ENCODE data around the gene E2F3.
"Not testable (repeated sequence)": the region's sequence is repeated elsewhere in the genome, so short reads cannot be mapped to it uniquely, and the experiment has no call there.

Gene E2F3

DNA sequence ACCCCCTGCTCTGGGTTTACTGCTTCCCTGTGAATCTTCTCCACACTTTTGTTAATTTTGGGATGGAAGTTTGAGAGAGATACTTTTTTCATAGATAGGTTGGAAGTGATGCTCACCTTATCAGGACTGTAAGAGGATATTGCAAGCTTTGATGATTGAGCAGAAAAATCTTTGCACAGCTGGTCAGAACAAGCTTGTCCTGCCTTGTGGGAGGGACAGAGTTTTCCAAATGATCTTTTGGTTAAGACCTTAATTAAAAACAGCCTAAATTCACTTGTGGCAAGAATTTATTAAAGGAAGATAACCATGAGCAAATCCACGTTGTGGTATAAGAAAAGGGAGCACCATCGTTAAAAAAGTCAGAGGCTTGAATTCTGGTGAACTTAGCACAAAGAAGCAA lies 32.2 kb downstream of the E2F3 start:
- no peak for DNase-seq (ENCODE audit: low spot score)

DNA sequence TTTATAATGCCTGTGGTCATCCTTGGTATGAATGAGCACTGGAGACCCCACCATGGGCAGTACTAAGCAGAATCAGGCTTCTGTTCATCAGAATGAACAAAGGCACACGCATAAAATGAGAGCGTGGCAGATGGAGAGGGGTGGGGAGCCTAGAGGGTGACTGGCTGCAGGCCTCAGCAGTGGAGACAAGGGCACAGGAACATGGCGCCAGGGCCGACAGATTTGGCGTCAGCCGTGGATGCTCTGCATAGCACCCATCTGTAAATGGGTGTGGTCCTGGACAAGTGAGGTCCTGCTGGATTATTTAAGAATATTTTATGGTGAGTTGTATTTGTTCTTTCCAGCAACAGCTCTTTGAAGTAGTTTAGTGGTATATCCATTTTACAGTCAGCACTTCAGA lies 33.1 kb downstream of the E2F3 start:
- DNase-seq (ENCODE audit: low spot score) = no peak

DNA sequence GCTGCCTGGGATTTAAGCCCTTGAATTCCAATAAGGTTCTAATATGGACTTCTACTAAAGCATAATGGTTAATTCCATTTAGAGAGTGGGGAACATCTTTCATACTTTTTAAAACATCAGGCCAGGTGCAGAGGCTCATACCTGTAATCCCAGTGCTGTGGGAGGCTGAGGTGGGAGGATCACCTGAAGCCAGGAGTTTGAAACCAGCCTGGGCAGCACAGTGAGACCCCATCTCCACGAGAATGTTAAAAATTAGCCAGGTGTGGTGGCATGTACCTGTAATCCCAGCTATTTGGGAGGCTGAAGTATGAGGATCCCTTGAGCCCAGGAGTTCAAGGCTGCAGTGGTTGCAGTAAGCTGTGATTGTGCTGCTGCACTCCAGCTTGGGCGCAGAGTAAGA lies 35.0 kb downstream of the E2F3 start:
- no peak for DNase-seq (ENCODE audit: low spot score)

DNA sequence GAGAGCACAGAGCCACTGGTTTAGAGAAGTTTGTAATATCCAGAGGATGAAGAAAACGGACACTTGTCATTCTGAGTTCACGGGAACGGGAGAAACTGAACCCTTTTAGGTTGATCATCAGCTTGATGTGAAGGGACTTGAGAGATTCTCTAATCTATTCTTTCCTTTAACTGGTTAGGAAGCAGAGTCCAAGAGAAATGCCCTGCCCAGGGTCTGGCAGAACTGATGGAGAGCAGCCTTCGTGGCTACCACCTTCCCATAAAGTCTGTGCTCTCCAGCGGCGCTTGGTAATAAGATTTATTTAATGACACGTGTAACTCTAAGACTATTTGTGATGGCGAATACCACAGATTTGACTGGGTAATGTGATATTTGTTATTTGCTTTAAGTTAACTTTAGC lies 36.0 kb downstream of the E2F3 start:
- DNase-seq (ENCODE audit: low spot score) = no peak

DNA sequence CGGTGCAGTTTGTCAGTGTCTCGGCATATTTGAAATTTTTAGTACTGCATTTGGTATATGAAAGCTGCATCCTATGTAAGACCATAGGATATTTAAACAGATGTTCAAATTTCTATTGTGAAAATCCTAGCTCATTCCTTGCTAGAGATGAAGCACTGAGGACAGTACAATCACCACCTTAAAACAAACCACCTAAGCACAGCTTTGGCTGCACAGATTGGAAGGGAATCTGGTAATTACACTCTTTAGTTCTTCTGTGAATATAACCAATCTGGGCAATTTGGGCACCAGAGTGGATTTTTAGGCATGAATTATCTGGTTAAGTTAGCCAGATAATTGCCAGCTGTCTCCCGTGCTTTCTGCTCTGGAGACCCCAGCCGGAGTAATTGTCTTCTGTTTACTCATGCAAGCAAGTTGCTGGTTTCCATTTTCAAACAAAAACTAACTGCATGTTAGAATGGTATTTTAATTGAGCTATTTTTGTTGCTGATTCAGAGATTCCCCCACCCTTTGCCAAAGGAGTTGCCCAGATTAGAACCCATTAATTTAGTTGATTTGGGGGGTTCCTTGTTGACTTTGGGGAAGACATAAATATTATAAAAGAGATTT lies 36.9 kb downstream of the E2F3 start:
- DNase-seq (ENCODE audit: low spot score) = no peak

DNA sequence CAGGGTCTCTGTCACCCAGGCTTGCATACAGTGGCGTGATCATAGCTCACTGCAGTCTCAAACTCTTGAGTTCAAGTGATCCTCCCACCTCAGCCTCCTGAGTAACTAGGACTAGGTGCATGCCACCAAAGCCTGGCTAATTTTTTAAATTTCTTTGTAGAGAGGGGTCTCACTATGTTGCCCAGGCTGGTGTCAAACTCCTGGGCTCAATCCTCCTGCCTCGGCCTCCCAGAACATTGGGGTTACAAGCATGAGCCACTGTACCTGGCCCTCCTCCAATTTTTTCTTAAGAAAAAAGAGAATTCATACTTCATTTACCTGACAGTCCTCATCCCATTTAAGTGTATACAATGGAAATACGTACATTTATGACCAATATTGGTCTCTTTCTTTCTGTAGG lies 37.9 kb downstream of the E2F3 start:
- DNase-seq (ENCODE audit: low spot score) = no peak

DNA sequence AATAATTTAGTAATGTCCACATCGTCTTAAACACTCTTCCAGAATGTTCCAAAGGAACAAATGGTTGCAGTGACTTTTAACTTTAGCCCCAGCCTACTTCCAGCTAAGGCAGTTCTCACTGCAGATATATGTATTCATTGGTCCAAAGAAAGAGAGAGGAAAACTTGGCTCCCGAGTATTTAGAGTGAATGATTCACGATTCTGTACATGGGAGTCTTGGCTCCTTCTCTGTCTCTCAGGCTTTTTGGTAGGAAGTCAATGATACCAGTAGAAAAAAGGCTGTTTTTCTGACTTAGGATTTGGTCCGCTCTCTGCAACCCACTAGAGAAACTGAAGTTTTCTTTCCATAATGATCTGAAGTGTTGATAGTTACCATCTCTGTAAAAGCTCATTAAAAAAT lies 38.6 kb downstream of the E2F3 start:
- no peak for DNase-seq (ENCODE audit: low spot score)

DNA sequence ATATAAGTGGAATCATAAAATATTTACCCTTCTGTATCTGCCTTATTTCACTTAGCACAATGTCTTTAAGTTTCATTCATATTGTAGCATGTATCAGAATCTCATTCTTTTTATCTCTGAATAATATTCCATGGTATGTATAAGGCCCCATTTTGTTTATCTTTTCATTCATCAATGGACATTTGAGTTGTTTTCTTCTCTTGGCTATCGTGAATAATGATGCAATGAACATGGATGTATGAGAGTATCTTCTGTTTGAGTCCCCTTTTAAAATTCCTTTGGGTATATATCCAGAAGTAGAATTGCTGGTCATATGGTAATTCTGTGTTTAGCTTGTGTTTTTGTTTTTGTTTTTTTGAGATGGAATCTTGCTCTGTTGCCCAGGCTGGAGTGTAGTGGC lies 39.6 kb downstream of the E2F3 start:
- DNase-seq (ENCODE audit: low spot score) = no peak

DNA sequence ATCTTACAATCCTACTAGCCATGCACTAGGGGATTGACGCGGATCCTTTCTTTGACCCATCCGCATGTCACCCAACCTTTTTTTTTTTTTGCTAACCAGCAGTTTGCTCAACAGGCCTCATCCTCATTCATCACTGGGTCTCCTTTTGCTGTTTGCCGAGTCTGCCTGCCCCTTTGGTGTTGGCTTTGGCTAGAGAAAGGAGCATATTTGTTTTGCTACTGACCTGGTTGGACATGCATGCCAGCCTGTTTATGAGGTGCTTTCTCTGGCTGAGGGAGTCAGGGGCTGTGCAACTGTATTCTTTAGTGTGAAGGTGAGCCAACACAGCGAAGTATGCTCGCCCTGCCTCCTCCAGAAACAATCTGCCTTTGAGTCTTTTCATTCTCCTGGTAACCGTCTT lies 40.2 kb downstream of the E2F3 start:
- DNase-seq (ENCODE audit: low spot score) = no peak

DNA sequence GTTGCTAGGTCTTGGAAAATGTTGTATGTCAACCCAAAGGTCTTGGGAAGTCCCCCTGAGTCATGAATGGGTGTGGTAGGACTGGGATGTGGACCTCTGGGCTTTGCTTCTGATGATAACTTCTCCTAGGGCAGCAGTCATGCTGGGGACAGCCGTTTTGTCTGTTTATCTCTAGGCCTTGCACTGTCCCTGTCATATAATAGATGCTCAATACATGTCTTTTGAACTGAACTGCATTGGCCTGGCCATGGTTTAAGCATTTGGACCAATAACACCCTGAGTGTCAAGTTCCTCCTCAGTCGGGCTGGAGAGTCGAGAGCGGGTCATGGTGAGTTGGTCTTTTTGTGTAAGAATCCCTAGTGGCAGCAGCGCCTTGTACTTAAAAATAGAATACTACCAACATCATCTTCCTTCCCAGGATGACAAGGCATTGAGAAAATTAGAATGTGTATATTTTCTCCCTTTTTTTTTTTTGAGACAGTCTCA lies 43.1 kb downstream of the E2F3 start:
- peak; percentile 36 for DNase-seq (ENCODE audit: low spot score)

DNA sequence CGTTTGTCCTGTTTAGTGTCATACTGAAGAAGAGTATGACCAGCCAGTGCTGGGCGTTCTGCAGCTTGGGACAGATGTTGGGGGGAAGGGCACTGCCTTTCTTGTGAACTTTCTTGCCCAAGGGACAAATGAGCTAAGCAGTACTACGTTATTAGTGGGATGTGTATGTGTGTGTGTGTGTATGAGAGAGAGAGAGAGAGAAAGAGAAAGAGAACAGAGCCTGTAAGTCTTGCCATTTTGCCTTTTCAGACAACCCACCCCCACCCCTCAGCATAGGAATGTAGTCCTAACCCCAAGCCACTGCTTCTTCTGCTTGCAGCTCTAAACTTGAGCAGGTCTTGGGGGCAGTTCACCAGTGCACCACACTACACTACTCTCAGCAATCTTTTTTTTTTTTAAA lies 45.5 kb downstream of the E2F3 start:
- no peak for DNase-seq (ENCODE audit: low spot score)

DNA sequence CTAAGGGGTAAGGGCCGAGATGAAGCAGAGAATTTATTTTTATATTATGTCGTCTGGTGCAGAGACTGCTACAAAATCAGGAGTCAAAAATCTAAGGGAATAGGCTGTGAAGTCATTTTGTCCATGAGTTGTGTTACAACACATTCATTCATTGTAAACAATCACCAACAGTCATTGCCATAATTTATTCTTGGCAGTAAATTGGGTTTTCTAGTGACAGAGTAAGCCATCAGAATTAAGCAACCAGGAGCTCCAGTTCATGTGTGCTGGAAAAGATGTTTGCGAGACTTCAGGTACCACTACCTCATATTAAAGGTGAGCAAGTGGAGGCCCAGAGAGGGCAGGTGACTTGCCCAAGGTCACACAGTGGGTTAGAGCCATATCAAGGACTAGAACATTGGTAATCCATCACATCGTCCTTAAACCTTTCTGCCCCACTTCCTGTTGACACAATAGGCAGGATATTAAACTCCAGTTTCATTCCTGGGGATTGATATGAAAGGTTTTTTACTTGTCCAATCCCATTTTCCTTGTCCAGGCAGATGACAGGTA lies 46.0 kb downstream of the E2F3 start:
- no peak for DNase-seq (ENCODE audit: low spot score)

DNA sequence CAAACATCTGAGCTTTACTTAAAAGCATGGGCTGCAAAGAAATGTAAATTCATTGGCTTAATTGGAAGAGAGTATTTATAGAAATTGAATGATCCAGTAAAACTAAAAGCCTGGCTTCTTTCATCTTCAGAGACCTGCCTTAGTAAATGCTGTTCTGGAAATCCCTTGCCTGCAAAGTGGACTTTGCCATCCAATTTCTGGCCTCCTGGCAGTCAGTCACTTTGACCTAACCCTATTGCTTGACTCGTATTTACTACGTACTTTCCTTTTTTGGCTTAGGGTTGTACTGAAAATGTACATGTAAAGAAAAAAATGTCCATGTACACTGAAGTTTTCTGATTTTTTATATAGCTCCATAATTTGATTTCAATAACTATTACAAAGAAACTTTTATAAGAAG lies 47.1 kb downstream of the E2F3 start:
- no peak for DNase-seq (ENCODE audit: low spot score)

DNA sequence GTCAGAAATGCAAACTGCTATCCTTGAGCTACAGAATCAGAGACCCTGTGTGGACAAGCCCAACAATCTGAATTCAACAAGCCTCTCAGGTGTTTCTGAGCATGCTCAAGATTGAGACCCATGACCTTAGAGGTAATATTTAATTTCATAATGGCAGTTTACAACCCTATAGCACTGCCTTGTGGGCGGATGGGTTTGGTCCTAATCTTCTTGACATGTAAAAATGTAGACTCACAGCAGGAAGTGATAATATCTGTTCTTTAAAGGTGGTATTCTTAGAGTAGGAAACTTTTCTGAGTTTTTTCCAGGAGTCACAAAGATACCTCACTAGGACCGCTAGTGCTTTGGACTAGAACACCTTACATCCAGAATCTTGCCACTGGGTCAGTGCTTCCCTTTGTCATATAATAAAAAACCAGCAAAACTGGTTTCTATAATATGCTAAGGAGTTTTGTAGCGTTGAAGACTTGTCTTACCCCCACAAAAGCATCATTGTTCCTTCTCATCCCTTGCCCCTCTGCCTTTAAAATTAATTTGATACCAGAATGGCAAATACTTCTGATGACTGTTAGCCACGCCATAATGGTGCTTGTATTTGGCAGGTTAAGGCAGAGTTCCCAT lies 52.6 kb downstream of the E2F3 start:
- no peak for DNase-seq (ENCODE audit: low spot score)

DNA sequence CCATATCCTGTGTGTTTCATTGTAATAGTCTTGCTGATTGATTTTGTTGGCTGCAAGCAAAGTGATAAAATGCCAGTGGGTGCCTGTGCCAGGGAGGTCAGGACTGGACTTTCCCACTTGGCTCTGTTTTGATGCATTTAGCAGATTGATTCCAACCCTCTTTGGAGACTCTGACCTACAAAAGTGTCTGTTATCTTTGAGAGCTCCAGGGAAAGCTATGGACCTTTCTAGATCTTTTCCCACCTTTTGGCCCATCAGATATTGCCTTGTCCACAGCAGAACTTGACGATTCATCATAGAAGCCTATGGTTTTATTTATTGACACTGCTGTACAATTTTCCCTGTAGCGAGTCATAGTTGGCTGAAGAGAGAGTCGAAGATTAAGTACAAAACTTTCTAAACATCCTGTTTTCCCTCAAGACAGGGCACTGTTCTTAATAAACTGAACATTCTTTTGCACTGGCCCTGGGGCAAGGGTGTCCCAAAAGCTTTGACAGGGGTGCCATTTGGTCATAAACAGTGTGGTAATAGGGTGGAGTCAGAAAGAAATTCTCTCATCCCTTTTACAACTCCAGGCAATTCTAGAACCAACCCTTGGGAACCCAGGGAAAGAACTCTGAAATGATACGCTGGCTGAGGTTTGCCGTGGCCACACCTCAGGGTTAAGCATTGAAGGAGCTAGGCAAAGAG lies 53.7 kb downstream of the E2F3 start:
- peak; percentile 16 for DNase-seq (ENCODE audit: low spot score)

DNA sequence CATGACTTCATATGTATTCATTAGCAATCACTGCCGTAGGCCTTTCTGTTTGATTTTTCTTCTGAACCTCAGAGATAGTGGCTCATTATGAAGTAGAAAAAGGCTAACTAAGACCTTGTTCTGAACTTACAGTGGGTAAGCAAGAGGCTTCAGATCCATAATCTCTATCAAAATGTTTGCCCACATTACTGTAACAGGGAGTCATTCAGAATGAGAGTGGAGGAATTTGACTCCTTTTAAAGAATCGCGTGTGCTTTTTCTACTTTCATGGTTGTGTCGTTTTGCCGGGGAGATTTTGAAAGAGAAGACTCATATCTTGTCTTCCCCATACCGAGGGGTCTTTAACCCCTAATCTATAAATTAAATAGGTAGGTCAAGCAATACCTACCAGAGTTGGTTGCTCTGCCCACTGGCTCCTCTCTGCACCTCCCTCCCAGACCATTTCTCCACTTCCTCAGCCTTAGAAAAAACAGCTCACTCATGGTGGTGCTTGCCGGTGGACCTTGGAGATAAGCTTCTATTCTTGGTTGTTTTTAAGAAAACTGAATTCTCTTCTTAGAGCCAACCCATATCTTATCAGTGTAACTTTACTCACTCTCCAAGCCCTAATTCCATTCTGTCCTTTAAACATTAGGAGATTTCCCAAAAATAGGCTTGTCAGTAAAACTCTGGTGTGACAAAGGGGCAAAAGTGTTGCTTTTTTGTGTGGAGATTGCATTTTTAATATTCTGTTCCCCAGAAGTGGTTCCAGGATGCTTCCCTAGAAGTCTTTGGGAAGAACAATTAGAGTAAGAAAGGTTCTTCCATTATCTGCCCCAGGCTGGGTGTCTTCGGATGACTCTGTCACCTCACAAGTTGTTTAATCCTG lies 56.6 kb downstream of the E2F3 start:
- DNase-seq (ENCODE audit: low spot score) = no peak

DNA sequence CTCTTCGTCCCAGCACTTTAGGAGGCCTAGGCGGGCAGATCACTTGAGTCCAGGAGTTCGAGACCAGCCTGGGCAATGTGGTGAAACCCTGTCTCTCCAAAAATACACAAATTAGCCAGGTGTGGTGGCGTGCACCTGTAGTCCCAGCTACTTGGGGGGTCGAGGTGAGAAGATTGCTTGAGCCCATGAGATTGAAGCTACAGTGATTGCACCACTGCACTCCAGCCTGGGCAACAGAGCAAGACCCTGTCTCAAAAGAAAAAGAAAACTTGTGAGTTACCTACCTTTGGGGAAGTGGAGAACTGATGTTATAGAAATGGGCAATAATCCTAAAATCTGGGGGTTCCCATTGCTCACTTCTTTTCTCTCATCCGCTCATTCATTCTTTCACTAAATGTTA lies 58.0 kb downstream of the E2F3 start:
- DNase-seq (ENCODE audit: low spot score) = no peak

DNA sequence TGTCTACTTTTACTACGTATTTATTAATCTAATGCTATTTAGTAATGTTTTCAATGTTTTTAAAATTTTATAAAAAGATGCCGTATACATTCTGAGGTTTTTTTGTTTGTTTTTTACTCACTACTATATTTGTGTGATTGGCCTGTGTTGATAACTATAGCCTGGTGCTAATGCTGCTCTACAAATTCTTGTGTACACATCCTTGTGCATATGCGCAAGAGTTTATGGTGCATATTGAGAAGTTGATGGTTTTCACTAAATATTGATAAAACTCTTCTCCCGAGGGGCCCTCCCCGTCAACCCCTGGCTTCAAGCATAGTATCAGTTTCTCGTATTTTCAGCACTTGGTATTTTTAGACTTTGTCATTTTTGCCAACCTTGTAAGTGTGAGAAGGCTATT lies 59.9 kb downstream of the E2F3 start:
- no peak for DNase-seq (ENCODE audit: low spot score)

DNA sequence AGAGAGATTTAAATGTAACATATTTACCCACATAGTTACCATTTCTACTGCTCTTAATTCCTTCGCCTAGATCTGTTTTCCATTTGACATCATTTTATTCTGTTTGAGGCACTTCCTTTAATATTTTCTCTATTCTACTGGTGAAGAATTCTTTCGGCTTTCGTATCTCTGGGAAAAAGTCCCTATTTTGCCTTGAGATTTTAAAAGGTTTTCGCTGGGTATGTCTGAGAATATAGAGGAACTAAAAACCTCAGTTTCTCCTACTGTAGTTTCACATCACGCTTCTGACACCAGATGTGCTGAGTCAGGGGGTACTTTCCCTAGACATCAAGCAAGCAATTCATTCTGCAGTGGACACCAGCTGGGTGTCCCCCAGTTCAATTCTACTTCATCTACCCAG lies 61.7 kb downstream of the E2F3 start:
- DNase-seq (ENCODE audit: low spot score) = no peak

DNA sequence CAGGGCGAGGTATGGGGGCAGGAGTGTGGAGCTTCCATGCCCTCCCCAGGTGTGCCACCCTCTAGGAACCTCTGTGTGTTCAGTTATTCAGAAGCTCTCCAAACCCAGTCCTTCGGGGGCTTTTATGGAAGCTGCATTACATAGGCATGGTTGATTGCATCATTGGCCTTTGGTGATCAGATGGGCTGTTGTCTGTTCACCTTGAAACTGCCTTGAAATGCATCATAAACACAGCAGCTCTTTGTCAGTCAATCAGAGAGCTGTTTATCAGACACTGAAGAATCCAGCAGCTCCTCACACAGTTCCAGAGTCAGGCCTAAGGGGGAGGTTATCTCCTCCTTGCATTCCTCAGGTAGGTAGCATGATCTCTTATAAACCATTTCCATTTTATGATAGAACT lies 62.4 kb downstream of the E2F3 start:
- DNase-seq (ENCODE audit: low spot score) = no peak

DNA sequence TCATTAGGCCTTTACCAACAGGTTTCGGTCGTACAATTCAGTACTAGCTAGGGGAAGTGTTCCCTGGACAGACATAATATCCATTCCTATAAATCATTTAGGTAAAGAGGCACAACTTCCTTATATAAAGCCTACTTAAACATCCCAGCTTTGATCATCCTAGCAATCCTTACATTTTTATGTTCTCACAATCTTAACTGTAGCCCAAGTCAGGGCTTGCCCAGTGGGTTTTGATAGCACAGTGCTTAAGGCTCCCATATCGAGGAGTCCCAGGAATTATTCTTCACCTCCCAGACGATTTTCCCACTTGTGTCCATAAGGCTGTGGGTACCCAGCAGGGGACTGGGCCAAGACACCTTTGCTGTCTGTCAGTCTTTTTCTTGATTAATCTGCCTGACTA lies 63.2 kb downstream of the E2F3 start:
- no peak for DNase-seq (ENCODE audit: low spot score)

DNA sequence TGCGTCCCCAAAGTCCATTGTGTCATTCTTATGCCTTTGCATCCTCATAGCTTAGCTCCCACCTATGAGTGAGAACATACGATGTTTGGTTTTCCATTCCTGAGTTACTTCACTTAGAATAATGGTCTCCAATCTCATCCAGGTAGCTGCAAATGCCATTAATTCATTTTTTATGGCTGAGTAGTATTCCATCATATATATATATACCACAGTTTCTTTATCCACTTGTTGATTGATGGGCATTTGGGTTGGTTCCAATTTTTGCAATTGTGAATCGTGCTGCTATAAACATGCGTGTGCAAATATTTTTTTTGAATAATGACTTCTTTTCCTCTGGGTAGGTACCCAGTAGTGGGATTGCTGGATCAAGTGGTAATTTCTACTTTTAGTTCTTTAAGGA lies 63.9 kb downstream of the E2F3 start:
- DNase-seq (ENCODE audit: low spot score) = not testable (repeated sequence)

Measured in kidney tubule cell (primary cell).